Endothelial cell (in vitro differentiated cells): Measurements from ENCODE around the gene SAPCD1. TPM values are rescaled to one million over a fixed set of nuclear protein-coding genes. Genes with fewer than 3 reads are reported as not detected.

Source experiments
- DNase-seq: peaks from one replicate; pipeline ENCODE4 v3.0.0; 2021; ENCODE audit warnings: low spot score
- H3K27ac Mint-ChIP-seq: one replicate; pipeline ENCODE4 v1.8.0; 2021; ENCODE audit warnings: mixed read lengths, inconsistent platforms; ENCODE audit not compliant: unreplicated experiment
- H3K27me3 Mint-ChIP-seq: one replicate; pipeline ENCODE4 v1.8.0; 2021; ENCODE audit warnings: mild to moderate bottlenecking, moderate library complexity, mixed read lengths, inconsistent platforms; ENCODE audit not compliant: unreplicated experiment
- H3K36me3 Mint-ChIP-seq: one replicate; pipeline ENCODE4 v1.8.0; 2021; ENCODE audit warnings: mild to moderate bottlenecking, low read depth, mixed read lengths, inconsistent platforms; ENCODE audit not compliant: unreplicated experiment
- H3K4me1 Mint-ChIP-seq: one replicate; pipeline ENCODE4 v1.8.0; 2021; ENCODE audit warnings: mild to moderate bottlenecking, mixed read lengths, inconsistent platforms; ENCODE audit not compliant: unreplicated experiment
- H3K4me3 Mint-ChIP-seq: one replicate; pipeline ENCODE4 v1.8.0; 2021; ENCODE audit warnings: mild to moderate bottlenecking, mixed read lengths, inconsistent platforms; ENCODE audit not compliant: unreplicated experiment
- H3K9me3 Mint-ChIP-seq: one replicate; pipeline ENCODE4 v1.8.0; 2021; ENCODE audit warnings: mixed read lengths, inconsistent platforms; ENCODE audit not compliant: unreplicated experiment
- CTCF ChIP-seq: fragments of 200-600 bp; sonication (generic); IDR thresholded peaks from one replicate; pipeline ENCODE4 v1.5.0; 2021; ENCODE audit warnings: antibody characterized with exemption; ENCODE audit not compliant: unreplicated experiment
- total RNA-seq: library from RNA; stranded (reverse); fragmentation: NEBNext Ultra II Directional; extraction: Animal tissue kit (Norgen Biotek cat#: 25700); gene quantifications from one replicate; pipeline ENCODE4 v1.2.1, GENCODE V29; 2021; ENCODE audit not compliant: unreplicated experiment

The SAPCD1 gene
- total RNA-seq, 1 donor from 2014 or later, result 2.4 TPM

DNA sequence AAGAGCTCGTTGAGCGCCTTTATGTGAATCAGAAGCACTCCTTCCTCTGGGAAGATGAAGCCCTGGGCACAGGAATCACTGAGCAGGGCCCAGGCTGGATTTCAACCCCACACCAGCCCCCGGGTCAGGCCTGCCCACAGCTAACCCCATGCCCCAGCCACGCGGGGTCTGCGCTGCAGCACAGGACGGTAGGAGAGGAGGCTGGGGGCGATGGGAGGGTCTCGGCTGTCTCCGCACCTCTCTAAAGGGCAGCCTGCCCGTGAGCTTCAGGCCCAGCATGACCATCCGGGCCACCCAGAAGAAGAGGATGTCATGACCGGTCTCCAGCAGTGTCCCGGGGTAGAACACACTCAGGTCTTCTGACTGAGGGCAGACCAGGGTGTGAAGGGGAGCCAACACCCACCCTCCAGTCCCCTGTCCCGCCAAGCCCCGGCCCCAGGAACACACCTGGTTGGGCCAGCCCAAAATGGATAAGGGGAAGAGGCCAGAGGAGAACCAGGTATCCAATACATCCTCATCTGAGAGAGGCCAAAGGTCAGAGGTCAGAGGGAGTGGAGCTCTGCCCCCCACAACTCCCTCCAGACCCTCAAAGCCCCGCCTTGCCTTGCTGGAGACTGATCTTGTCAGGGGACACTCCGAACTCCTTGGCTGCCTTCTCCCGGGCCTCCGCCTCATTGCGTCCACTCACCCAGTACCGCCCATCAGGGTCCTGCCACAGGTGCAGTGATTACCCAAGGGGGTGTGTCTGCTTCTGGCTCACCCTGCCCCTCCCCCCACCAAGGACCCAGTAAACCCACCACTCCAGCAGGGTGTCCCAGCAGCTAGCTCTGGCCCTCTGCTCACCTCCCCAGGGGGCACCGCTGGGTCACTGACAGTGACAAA, 19.0 kb downstream of the SAPCD1 start:
- TF ChIP-seq CTCF, result no peak
- Mint-ChIP-seq H3K27me3 (peaks cover 2% of the 10 kb centered on the region), H3K36me3 (peaks cover 13% of the 10 kb centered on the region), H3K4me3 (no peak overlapping the region), H3K9me3 (no peaks in the 10 kb centered on the region), H3K27ac (no peak overlapping the region), H3K4me1 (no peaks in the 10 kb centered on the region)
- DNase-seq, result no peak

- Mint-ChIP-seq H3K36me3 (peaks cover 13% of the 10 kb centered on the region), H3K9me3 (no peaks in the 10 kb centered on the region), H3K27me3 (peaks cover 2% of the 10 kb centered on the region), H3K27ac (no peak overlapping the region), H3K4me3 (no peak overlapping the region), H3K4me1 (no peaks in the 10 kb centered on the region)
- no peak for TF ChIP-seq CTCF
- no peak for DNase-seq
Observed at GRCh38 chr6:31782126-31782855, 19.8 kb downstream of the SAPCD1 start.

- Mint-ChIP-seq H3K27ac (no peak overlapping the region), H3K27me3 (no peaks in the 10 kb centered on the region), H3K4me3 (no peak overlapping the region), H3K9me3 (no peaks in the 10 kb centered on the region), H3K36me3 (peaks cover 13% of the 10 kb centered on the region), H3K4me1 (no peaks in the 10 kb centered on the region)
- no peak for TF ChIP-seq CTCF
- no peak for DNase-seq
Observed at GRCh38 chr6:31784098-31784925, 21.9 kb downstream of the SAPCD1 start.

DNA sequence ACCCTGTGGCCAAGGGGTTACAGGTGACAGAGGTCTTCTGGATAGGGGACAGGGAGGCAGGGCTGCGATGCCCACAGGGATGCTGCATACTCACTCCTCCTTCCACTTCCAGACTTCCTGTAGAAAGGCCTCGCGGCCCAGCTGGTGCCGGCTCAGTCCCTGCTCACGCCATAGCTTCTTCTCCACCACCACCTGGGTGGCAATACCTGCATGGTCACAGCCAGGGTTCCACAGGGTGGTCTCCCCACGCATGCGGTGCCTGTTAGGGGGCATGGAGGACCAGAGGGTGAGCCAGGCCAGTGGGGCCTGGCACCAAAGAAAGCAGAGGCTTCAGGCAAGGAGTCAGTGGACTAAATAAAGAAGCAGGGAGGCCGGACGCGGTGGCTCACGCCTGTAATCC, 23.0 kb downstream of the SAPCD1 start:
- no peaks in the 10 kb centered on the region for H3K9me3 Mint-ChIP-seq
- H3K36me3 Mint-ChIP-seq, result peaks cover 13% of the 10 kb centered on the region
- no peak for TF ChIP-seq CTCF
- H3K4me3 Mint-ChIP-seq, result no peak overlapping the region
- DNase-seq, result no peak
- peaks cover under 1% of the 10 kb centered on the region for H3K4me1 Mint-ChIP-seq
- H3K27ac Mint-ChIP-seq, result no peak overlapping the region
- H3K27me3 Mint-ChIP-seq, result no peaks in the 10 kb centered on the region
